SKM-1 treated with dmso at 0.1 percent for 144 hours (cell line): ENCODE data around the gene PLB1.

ENCODE experiments used
- DNase-seq: peaks from one replicate; lab custom pipeline; 2025; ENCODE audit not compliant: unreplicated experiment; lab: John Stamatoyannopoulos, UW

The PLB1 gene

GRCh38 chr2:28684142-28684858, 188.4 kb downstream of the PLB1 start:
- DNase-seq = no peak

GRCh38 chr2:28687171-28687570, 191.3 kb downstream of the PLB1 start:
- no peak for DNase-seq

- no peak for DNase-seq
These were observed 192.0 kb downstream of the PLB1 start for GRCh38 chr2:28687640-28688385.

- no peak for DNase-seq
These were observed 193.0 kb downstream of the PLB1 start for GRCh38 chr2:28688818-28689217.

GRCh38 chr2:28689771-28690170, 193.9 kb downstream of the PLB1 start:
- DNase-seq = no peak

GRCh38 chr2:28692411-28692810, 196.6 kb downstream of the PLB1 start:
- DNase-seq = no peak

GRCh38 chr2:28693223-28693622, 197.4 kb downstream of the PLB1 start:
- no peak for DNase-seq
